CD4-positive, CD25-positive, alpha-beta regulatory T cell (primary cell): ENCODE data around the gene NSD1. TPM values are rescaled to one million over a fixed set of nuclear protein-coding genes. Genes with fewer than 3 reads are reported as not detected.
A peak's percentile ranks its signal among the peaks of the same experiment; 100 is the strongest.

Source experiments
- ATAC-seq, 2 donors: fragments of 150-1000 bp; cut with Tn5 transposase; one replicate each; pipeline ENCODE4 v1.10.0; 2021; ENCODE audit warnings: low read depth in 2 of 2, moderate number of reproducible peaks in 2 of 2, moderate library complexity in 1 of 2
- DNase-seq, 3 donors: peaks; one replicate each; pipeline versions ENCODE4 v3.0.0 to v3.0.0-alpha.2; 2012 to 2022; ENCODE audit warnings: mixed read lengths in 1 of 3
- H3K27ac ChIP-seq: one replicate; pipeline ENCODE4 v1.7.0; 2013; ENCODE audit warnings: mild to moderate bottlenecking, low read length; ENCODE audit not compliant: insufficient read depth, poor library complexity, severe bottlenecking
- H3K27me3 ChIP-seq: one replicate; pipeline ENCODE4 v1.7.0; 2013; ENCODE audit warnings: low read length; ENCODE audit not compliant: control insufficient read depth, insufficient read depth
- H3K36me3 ChIP-seq: one replicate; pipeline ENCODE4 v1.7.0; 2013; ENCODE audit warnings: mild to moderate bottlenecking, low read length, moderate library complexity; ENCODE audit not compliant: control insufficient read depth, insufficient read depth
- H3K4me1 ChIP-seq: 2 replicates; pipeline ENCODE4 v1.7.0; 2013; ENCODE audit warnings: mild to moderate bottlenecking, low read length; ENCODE audit not compliant: insufficient read depth, control insufficient read depth, poor library complexity, severe bottlenecking
- H3K4me3 ChIP-seq: one replicate; pipeline ENCODE4 v1.7.0; 2013; ENCODE audit warnings: low read depth, mild to moderate bottlenecking, low read length, moderate library complexity
- H3K9me3 ChIP-seq, 2 experiments: 1 replicate in 1 of 2; 2 replicates in 1 of 2; pipeline ENCODE4 v1.7.0; 2013; ENCODE audit warnings: low read length in 2 of 2, mild to moderate bottlenecking in 1 of 2, moderate library complexity in 1 of 2; ENCODE audit not compliant: control insufficient read depth in 2 of 2
- H3K27ac Mint-ChIP-seq, 3 donors: one replicate each; pipeline ENCODE4 v1.8.0; 2020 to 2022; ENCODE audit warnings: mild to moderate bottlenecking in 3 of 3, mixed read lengths in 3 of 3, moderate library complexity in 2 of 3
- H3K27me3 Mint-ChIP-seq: one replicate; pipeline ENCODE4 v1.8.0; 2022; ENCODE audit warnings: mild to moderate bottlenecking, mixed read lengths
- H3K36me3 Mint-ChIP-seq: one replicate; pipeline ENCODE4 v1.8.0; 2020; ENCODE audit warnings: mixed read lengths
- H3K4me1 Mint-ChIP-seq, 4 donors: one replicate each; pipeline ENCODE4 v1.8.0; 2020 to 2022; ENCODE audit warnings: mixed read lengths in 4 of 4, mild to moderate bottlenecking in 1 of 4
- H3K4me3 Mint-ChIP-seq, 4 donors: one replicate each; pipeline ENCODE4 v1.8.0; 2020 to 2022; ENCODE audit warnings: mild to moderate bottlenecking in 4 of 4, mixed read lengths in 4 of 4, moderate library complexity in 3 of 4
- H3K9me3 Mint-ChIP-seq, 7 donors: one replicate each; pipeline ENCODE4 v1.8.0; 2020 to 2022; ENCODE audit warnings: mixed read lengths in 7 of 7, mild to moderate bottlenecking in 3 of 7, moderate library complexity in 2 of 7
- polyA plus RNA-seq, 4 donors: library from polyadenylated mRNA; unstranded; fragments of 300-500 nt; fragmentation: Illumina TruSeq; gene quantifications; one replicate each; pipeline ENCODE4 v1.2.3, GENCODE V29; 2021
- total RNA-seq: library from RNA; stranded (reverse); gene quantifications from one replicate; pipeline ENCODE4 v1.2.3, GENCODE V29; 2022

NSD1 gene, protein sequence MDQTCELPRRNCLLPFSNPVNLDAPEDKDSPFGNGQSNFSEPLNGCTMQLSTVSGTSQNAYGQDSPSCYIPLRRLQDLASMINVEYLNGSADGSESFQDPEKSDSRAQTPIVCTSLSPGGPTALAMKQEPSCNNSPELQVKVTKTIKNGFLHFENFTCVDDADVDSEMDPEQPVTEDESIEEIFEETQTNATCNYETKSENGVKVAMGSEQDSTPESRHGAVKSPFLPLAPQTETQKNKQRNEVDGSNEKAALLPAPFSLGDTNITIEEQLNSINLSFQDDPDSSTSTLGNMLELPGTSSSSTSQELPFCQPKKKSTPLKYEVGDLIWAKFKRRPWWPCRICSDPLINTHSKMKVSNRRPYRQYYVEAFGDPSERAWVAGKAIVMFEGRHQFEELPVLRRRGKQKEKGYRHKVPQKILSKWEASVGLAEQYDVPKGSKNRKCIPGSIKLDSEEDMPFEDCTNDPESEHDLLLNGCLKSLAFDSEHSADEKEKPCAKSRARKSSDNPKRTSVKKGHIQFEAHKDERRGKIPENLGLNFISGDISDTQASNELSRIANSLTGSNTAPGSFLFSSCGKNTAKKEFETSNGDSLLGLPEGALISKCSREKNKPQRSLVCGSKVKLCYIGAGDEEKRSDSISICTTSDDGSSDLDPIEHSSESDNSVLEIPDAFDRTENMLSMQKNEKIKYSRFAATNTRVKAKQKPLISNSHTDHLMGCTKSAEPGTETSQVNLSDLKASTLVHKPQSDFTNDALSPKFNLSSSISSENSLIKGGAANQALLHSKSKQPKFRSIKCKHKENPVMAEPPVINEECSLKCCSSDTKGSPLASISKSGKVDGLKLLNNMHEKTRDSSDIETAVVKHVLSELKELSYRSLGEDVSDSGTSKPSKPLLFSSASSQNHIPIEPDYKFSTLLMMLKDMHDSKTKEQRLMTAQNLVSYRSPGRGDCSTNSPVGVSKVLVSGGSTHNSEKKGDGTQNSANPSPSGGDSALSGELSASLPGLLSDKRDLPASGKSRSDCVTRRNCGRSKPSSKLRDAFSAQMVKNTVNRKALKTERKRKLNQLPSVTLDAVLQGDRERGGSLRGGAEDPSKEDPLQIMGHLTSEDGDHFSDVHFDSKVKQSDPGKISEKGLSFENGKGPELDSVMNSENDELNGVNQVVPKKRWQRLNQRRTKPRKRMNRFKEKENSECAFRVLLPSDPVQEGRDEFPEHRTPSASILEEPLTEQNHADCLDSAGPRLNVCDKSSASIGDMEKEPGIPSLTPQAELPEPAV (N-terminal part only)
- total RNA-seq (125 TPM), polyA plus RNA-seq (10 to 100 TPM; 25.9 to 48.6 (median 37.3) TPM)

- H3K27ac Mint-ChIP-seq, result peak within 1 kb of the TSS; percentile 84 to 88 (median 84)
- Histone ChIP-seq H3K36me3 (peaks cover 11% of the 10 kb centered on the region), H3K4me1 (peaks cover 55% of the 10 kb centered on the region), H3K4me3 (peak within 1 kb of the TSS; percentile 69), H3K27me3 (no peaks in the 10 kb centered on the region), H3K9me3 (no peaks in the 10 kb centered on the region), H3K27ac (peak within 1 kb of the TSS; percentile 81)
- peaks cover 8% of the 10 kb centered on the region for H3K36me3 Mint-ChIP-seq
- peak within 1 kb of the TSS; percentile 87 to 96 (median 92) for H3K4me3 Mint-ChIP-seq
- DNase-seq (peak; percentile 82 to 94 (median 91)), ATAC-seq (peak; percentile 74 to 75)
- peaks cover 30 to 69% (median 42%) of the 10 kb centered on the region in 4 donors for H3K4me1 Mint-ChIP-seq
- H3K9me3 Mint-ChIP-seq, result no peaks in the 10 kb centered on the region
- peaks cover 4% of the 10 kb centered on the region for H3K27me3 Mint-ChIP-seq
Measured at GRCh38 chr5:177133096-177133852, at the start of gene NSD1. NSD1 (plus strand) TSS chr5:177133773; CDS start chr5:177135104, 1,331 bp downstream.

DNA sequence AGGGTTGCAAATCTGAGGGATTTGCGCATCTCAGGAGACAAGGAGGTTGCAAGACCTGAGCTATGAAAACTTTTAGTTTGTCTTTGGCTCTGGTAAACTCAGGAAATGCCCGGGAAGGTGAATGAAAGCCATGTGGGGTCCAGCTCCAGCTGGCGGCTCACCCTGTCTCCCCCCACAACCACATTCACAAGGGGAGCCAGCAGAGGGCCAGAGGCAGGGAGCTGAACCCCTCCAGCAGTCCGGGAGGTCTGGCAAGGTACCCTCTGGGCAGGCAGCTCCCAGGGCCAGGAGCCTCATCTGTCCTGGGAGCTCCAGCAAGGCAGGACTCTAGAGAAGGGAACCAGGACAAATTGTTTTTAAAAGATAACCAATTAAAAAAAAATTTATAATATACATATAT is 49.4 kb upstream of the NSD1 start:
- H3K9me3 Mint-ChIP-seq, result no peaks in the 10 kb centered on the region
- no peak for DNase-seq
- H3K36me3 Mint-ChIP-seq, result no peaks in the 10 kb centered on the region
- H3K4me3 ChIP-seq, result no peak overlapping the region
- H3K4me3 Mint-ChIP-seq, result no peak overlapping the region
- peaks cover 5% of the 10 kb centered on the region for H3K27me3 ChIP-seq
- H3K4me1 ChIP-seq, result peaks cover 10% of the 10 kb centered on the region
- no peak overlapping the region for H3K27ac Mint-ChIP-seq
- no peaks in the 10 kb centered on the region for H3K36me3 ChIP-seq
- ATAC-seq, result no peak
- H3K4me1 Mint-ChIP-seq, result peaks cover 0 to 13% (median 6%) of the 10 kb centered on the region in 4 donors
- H3K27me3 Mint-ChIP-seq, result peaks cover 27% of the 10 kb centered on the region
- H3K27ac ChIP-seq, result no peak overlapping the region
- no peaks in the 10 kb centered on the region for H3K9me3 ChIP-seq

GRCh38 chr5:177085985-177086653 is 47.5 kb upstream of the NSD1 start:
- H3K4me3 ChIP-seq, result no peak overlapping the region
- H3K36me3 ChIP-seq, result no peaks in the 10 kb centered on the region
- Mint-ChIP-seq H3K27ac (peak overlapping the region in 2 of 3 donors; percentile 20 to 48), H3K36me3 (no peaks in the 10 kb centered on the region), H3K27me3 (peaks cover 22% of the 10 kb centered on the region), H3K4me1 (peaks cover 0 to 13% (median 6%) of the 10 kb centered on the region in 4 donors), H3K4me3 (peak overlapping the region; percentile 50 to 86 (median 80)), H3K9me3 (no peaks in the 10 kb centered on the region)
- ATAC-seq, result no peak
- H3K27me3 ChIP-seq, result peaks cover 5% of the 10 kb centered on the region
- H3K27ac ChIP-seq, result no peak overlapping the region
- no peak for DNase-seq
- no peaks in the 10 kb centered on the region for H3K9me3 ChIP-seq
- H3K4me1 ChIP-seq, result peaks cover 10% of the 10 kb centered on the region

- peaks cover 5% of the 10 kb centered on the region for H3K27me3 ChIP-seq
- peaks cover 21% of the 10 kb centered on the region for H3K27me3 Mint-ChIP-seq
- H3K4me1 ChIP-seq, result peaks cover 10% of the 10 kb centered on the region
- no peak within 1 kb of the TSS for H3K27ac ChIP-seq
- peak within 1 kb of the TSS in 2 of 3 donors; percentile 20 to 48 for H3K27ac Mint-ChIP-seq
- H3K4me1 Mint-ChIP-seq, result peaks cover 0 to 13% (median 6%) of the 10 kb centered on the region in 4 donors
- H3K9me3 Mint-ChIP-seq, result no peaks in the 10 kb centered on the region
- H3K4me3 ChIP-seq, result no peak within 1 kb of the TSS
- H3K9me3 ChIP-seq, result no peaks in the 10 kb centered on the region
- H3K36me3 Mint-ChIP-seq, result no peaks in the 10 kb centered on the region
- peak within 1 kb of the TSS; percentile 50 to 86 (median 80) for H3K4me3 Mint-ChIP-seq
- ATAC-seq, result peak; percentile 76 to 80
- peak; percentile 60 to 68 (median 64) for DNase-seq
- no peaks in the 10 kb centered on the region for H3K36me3 ChIP-seq
Measured at GRCh38 chr5:177086654-177087397, 46.7 kb upstream of the NSD1 start, which contains the start of gene FGFR4. FGFR4 (plus strand) TSS chr5:177086915; CDS start chr5:177089603, 2,688 bp downstream.

DNA sequence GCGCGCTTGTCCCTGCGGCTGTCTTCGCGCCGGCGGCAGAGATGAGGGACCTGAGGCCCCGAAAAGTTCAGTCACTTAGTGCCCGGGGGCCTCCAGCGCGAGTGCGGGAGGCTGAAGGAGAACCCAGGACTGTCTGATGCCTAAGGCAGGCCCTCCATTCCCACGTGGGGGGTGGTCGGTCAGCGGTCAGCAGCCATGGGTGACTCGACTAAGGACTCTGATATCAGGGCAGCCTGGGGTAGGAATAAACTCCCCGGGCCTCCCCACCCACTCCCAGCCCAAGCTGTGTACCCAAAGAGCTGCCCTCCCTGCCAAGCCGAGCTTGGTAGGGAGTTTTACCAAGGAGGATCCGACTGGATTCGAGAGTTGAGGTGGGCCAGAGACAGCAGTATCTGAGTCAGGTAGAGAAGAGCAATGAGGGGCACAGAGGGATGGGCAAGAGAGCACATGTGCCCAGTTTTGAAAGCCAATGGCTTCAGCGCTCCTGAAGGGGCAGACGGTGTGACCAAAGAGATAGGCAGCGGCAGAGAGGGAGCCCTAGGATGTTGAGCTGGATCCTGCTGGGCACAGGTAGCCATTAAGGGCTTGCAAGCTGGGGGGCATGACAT is 46.1 kb upstream of the NSD1 start:
- Mint-ChIP-seq H3K4me1 (peaks cover 0 to 13% (median 6%) of the 10 kb centered on the region in 4 donors), H3K4me3 (peak overlapping the region in 2 of 4 donors; percentile 9 to 59), H3K27ac (no peak overlapping the region), H3K9me3 (no peaks in the 10 kb centered on the region), H3K27me3 (peaks cover 21% of the 10 kb centered on the region), H3K36me3 (no peaks in the 10 kb centered on the region)
- Histone ChIP-seq H3K9me3 (no peaks in the 10 kb centered on the region), H3K36me3 (no peaks in the 10 kb centered on the region), H3K4me1 (peaks cover 10% of the 10 kb centered on the region), H3K27ac (no peak overlapping the region), H3K27me3 (peaks cover 5% of the 10 kb centered on the region), H3K4me3 (no peak overlapping the region)
- ATAC-seq (no peak), DNase-seq (no peak)

- Histone ChIP-seq H3K4me1 (peaks cover 10% of the 10 kb centered on the region), H3K36me3 (no peaks in the 10 kb centered on the region), H3K27ac (no peak overlapping the region), H3K4me3 (no peak overlapping the region), H3K27me3 (peaks cover 5% of the 10 kb centered on the region), H3K9me3 (no peaks in the 10 kb centered on the region)
- ATAC-seq (no peak), DNase-seq (no peak)
- Mint-ChIP-seq H3K9me3 (no peaks in the 10 kb centered on the region), H3K4me1 (peaks cover 0 to 13% (median 6%) of the 10 kb centered on the region in 4 donors), H3K36me3 (no peaks in the 10 kb centered on the region), H3K27ac (no peak overlapping the region), H3K27me3 (peaks cover 17% of the 10 kb centered on the region), H3K4me3 (peak overlapping the region in 3 of 4 donors; percentile 22 to 54 (median 52))
Measured at GRCh38 chr5:177089127-177089526, 44.4 kb upstream of the NSD1 start.
